HCT116 (cell line): ENCODE data around the gene AGK. TPM values are rescaled to one million over a fixed set of nuclear protein-coding genes. Genes with fewer than 3 reads are reported as not detected.
A peak's percentile ranks its signal among the peaks of the same experiment; 100 is the strongest.

Source experiments
- ATAC-seq: fragments of 200-7000 bp; cut with Tn5 transposase; 2 replicates; pipeline ENCODE4 v1.9.1; 2020; ENCODE audit warnings: mild to moderate bottlenecking, moderate library complexity
- BruUV-seq: library from RNA; stranded (reverse); fragments of 400-500 nt; replicated peaks from 2 replicates; lab custom pipeline; 2021; lab: Mats Ljungman, UMichigan
- CTCF ChIA-PET: fragments of 300-600 bp; sonication (Branson Sonifier 250); formaldehyde crosslinking; loops from one replicate; lab custom pipeline; 2021; ENCODE audit warnings: antibody characterized with exemption; lab: Charles Lee
- POLR2A ChIA-PET: fragments of 300-600, 350-600 bp; sonication (Branson Sonifier 250); formaldehyde crosslinking; loops from one replicate; lab custom pipeline; 2021; ENCODE audit warnings: antibody characterized with exemption; lab: Charles Lee
- RAD21 ChIA-PET, 2 experiments: fragments of 300-600 bp; sonication (Branson Sonifier 250); formaldehyde crosslinking; loops; one replicate each; lab custom pipeline; 2023; ENCODE audit warnings: low total read pairs in 2 of 2; ENCODE audit not compliant: uncharacterized antibody in 2 of 2, unreplicated experiment in 2 of 2, low non-redundant PET in 1 of 2; lab: Charles Lee
- DNase-seq: peaks from one replicate; pipeline ENCODE4 v3.0.0-alpha.2; 2010; ENCODE audit warnings: low read depth, low spot score
- H2AFZ ChIP-seq: fragments of 200-600 bp; shearing (Covaris generic), sonication (generic); 2 replicates; pipeline ENCODE4 v1.6.1; 2017; ENCODE audit warnings: low read depth, mixed run types, mixed read lengths, antibody characterized with exemption, low read length; ENCODE audit not compliant: poor library complexity, severe bottlenecking
- H3K27ac ChIP-seq: 2 replicates; pipeline ENCODE4 v1.5.1; 2012; ENCODE audit warnings: low read depth, low read length
- H3K27me3 ChIP-seq: fragments of 200-600 bp; sonication (generic); 2 replicates; pipeline ENCODE4 v1.6.1; 2016; ENCODE audit warnings: mixed run types, low read length, mixed read lengths; ENCODE audit not compliant: insufficient read depth
- H3K36me3 ChIP-seq, 2 experiments: fragments of 200-500 bp in 1 of 2; fragments of 200-600 bp in 1 of 2; sonication (Bioruptor generic) in 1 of 2; sonication (generic) in 1 of 2; 2 replicates each; pipeline versions ENCODE4 v1.5.1 to v1.6.1; 2014 to 2016; ENCODE audit warnings: low read length in 2 of 2, inconsistent platforms in 1 of 2, mixed read lengths in 1 of 2, mixed run types in 1 of 2; ENCODE audit not compliant: insufficient read depth in 2 of 2, control insufficient read depth in 1 of 2
- H3K4me1 ChIP-seq, 2 experiments: fragments of 200-600 bp in 1 of 2; sonication (generic) in 1 of 2; 2 replicates each; pipeline versions ENCODE4 v1.5.1 to v1.6.1; 2012 to 2017; ENCODE audit warnings: low read length in 2 of 2, inconsistent platforms in 1 of 2, mild to moderate bottlenecking in 1 of 2, mixed read lengths in 1 of 2, mixed run types in 1 of 2, moderate library complexity in 1 of 2; ENCODE audit not compliant: insufficient read depth in 2 of 2, control insufficient read depth in 1 of 2
- H3K4me2 ChIP-seq: fragments of 200-600 bp; sonication (generic); 2 replicates; pipeline ENCODE4 v1.6.1; 2017; ENCODE audit warnings: mixed run types, low read length, mixed read lengths
- H3K4me3 ChIP-seq, 2 experiments: fragments of 200-600 bp in 1 of 2; sonication (generic) in 1 of 2; replicated peaks in 1 of 2; 2 replicates each; pipeline ENCODE4 v1.5.1; 2011 to 2016; ENCODE audit warnings: low read length in 2 of 2, control low read depth in 1 of 2, low read depth in 1 of 2, mild to moderate bottlenecking in 1 of 2, mixed read lengths in 1 of 2, mixed run types in 1 of 2
- H3K79me2 ChIP-seq: fragments of 200-600 bp; sonication (generic); 2 replicates; pipeline ENCODE4 v1.6.1; 2017; ENCODE audit warnings: mild to moderate bottlenecking, mixed run types, low read length, moderate library complexity, mixed read lengths; ENCODE audit not compliant: insufficient read depth
- H3K9ac ChIP-seq: fragments of 200-600 bp; sonication (generic); 2 replicates; pipeline ENCODE4 v1.6.1; 2016; ENCODE audit warnings: low read length, mixed read lengths
- H3K9me2 ChIP-seq: fragments of 200-600 bp; sonication (generic), shearing (Covaris generic); 2 replicates; pipeline ENCODE4 v1.6.1; 2017; ENCODE audit warnings: mixed run types, mild to moderate bottlenecking, moderate library complexity; ENCODE audit not compliant: insufficient read depth
- H3K9me3 ChIP-seq, 2 experiments: fragments of 200-500 bp in 1 of 2; fragments of 200-600 bp in 1 of 2; sonication (Bioruptor generic) in 1 of 2; sonication (generic) in 1 of 2; 2 replicates each; pipeline ENCODE4 v1.6.1; 2014 to 2017; ENCODE audit warnings: low read length in 2 of 2, mixed read lengths in 2 of 2, inconsistent platforms in 1 of 2, low read depth in 1 of 2, mild to moderate bottlenecking in 1 of 2, mixed run types in 1 of 2, moderate library complexity in 1 of 2; ENCODE audit not compliant: control insufficient read depth in 1 of 2, insufficient read depth in 1 of 2
- H4K20me1 ChIP-seq: fragments of 200-600 bp; sonication (generic), shearing (Covaris generic); 2 replicates; pipeline ENCODE4 v1.6.1; 2017; ENCODE audit warnings: mixed run types, mild to moderate bottlenecking, moderate library complexity; ENCODE audit not compliant: insufficient read depth
- CBX3 ChIP-seq: IDR thresholded peaks from 2 replicates; pipeline ENCODE4 v1.6.1; 2012; ENCODE audit warnings: low read depth
- EZH2 ChIP-seq: fragments of 200-600 bp; sonication (generic); IDR thresholded peaks from 2 replicates; pipeline ENCODE4 v1.6.1; 2017; ENCODE audit warnings: antibody characterized with exemption, mixed run types
- JUND ChIP-seq: IDR thresholded peaks from 2 replicates; pipeline ENCODE4 v1.6.1; 2012
- MAX ChIP-seq: IDR thresholded peaks from 2 replicates; pipeline ENCODE4 v1.6.1; 2012
- POLR2AphosphoS5 ChIP-seq: IDR thresholded peaks from 2 replicates; pipeline ENCODE4 v1.6.1; 2011; ENCODE audit warnings: mild to moderate bottlenecking, low read depth, low read length, moderate library complexity
- REST ChIP-seq: IDR thresholded peaks from 2 replicates; pipeline ENCODE4 v1.6.1; 2012; ENCODE audit warnings: low read depth
- SIN3A ChIP-seq: IDR thresholded peaks from 2 replicates; pipeline ENCODE4 v1.6.1; 2012; ENCODE audit warnings: low read depth
- SP1 ChIP-seq: IDR thresholded peaks from 2 replicates; pipeline ENCODE4 v1.6.1; 2012; ENCODE audit warnings: low read depth
- TCF7L2 ChIP-seq: IDR thresholded peaks from 2 replicates; pipeline ENCODE4 v1.7.0; 2011; ENCODE audit warnings: borderline replicate concordance, inconsistent platforms; ENCODE audit not compliant: insufficient read depth, insufficient read length; ENCODE audit errors: extremely low read depth
- YY1 ChIP-seq: IDR thresholded peaks from 2 replicates; pipeline ENCODE4 v1.6.1; 2011; ENCODE audit warnings: low read length, low read depth, moderate library complexity, mild to moderate bottlenecking; ENCODE audit not compliant: insufficient replicate concordance; ENCODE audit errors: extremely low read depth
- ZBTB33 ChIP-seq: IDR thresholded peaks from 2 replicates; pipeline ENCODE4 v1.6.1; 2011; ENCODE audit warnings: mild to moderate bottlenecking, low read length, moderate library complexity; ENCODE audit not compliant: insufficient replicate concordance; ENCODE audit errors: extremely low read depth
- intact Hi-C: fragments of 100-400 bp; cut with micrococcal nuclease; formaldehyde crosslinking; loops from 2 replicates; pipeline ENCODE4 v1.10.0; 2022
- total RNA-seq: library from RNA; stranded (reverse); gene quantifications from one replicate; pipeline ENCODE4 v1.2.1, GENCODE V29; 2021; ENCODE audit not compliant: unreplicated experiment

Gene AGK
- total RNA-seq, 1 experiment from 2014 or later, result 36.3 TPM

- no peaks in the 10 kb centered on the region for H4K20me1 ChIP-seq
- peaks cover 0 to 26% of the 10 kb centered on the region in 2 experiments; a peak in 1 of 4 replicates for H3K36me3 ChIP-seq
- BruUV-seq, result no TSS peak
- no peak overlapping the region for H2AFZ ChIP-seq
- RAD21 ChIA-PET, result no interaction called here
- peaks cover 6% of the 10 kb centered on the region for H3K79me2 ChIP-seq
- H3K9ac ChIP-seq, result no peak overlapping the region
- TF ChIP-seq POLR2AphosphoS5 (no peak), JUND (no peak), MAX (no peak), TCF7L2 (no peak), ZBTB33 (no peak)
- TF ChIP-seq, all 23 proteins: peak for 0
- DNase-seq (no peak), ATAC-seq (no peak)
- Histone ChIP-seq H3K9me3 (no peaks in the 10 kb centered on the region), H3K4me2 (no peak overlapping the region), H3K27me3 (no peaks in the 10 kb centered on the region), H3K9me2 (no peaks in the 10 kb centered on the region), H3K4me3 (no peak overlapping the region), H3K27ac (no peak overlapping the region), H3K4me1 (no peaks in the 10 kb centered on the region)
- intact Hi-C loops, result no loop called here
- ChIA-PET POLR2A (no interaction called here), CTCF (no interaction called here)
Observed at GRCh38 chr7:141562972-141563371, 11.8 kb downstream of the AGK start.

- no peaks in the 10 kb centered on the region for H3K4me1 ChIP-seq
- DNase-seq (no peak), ATAC-seq (peak; percentile 75)
- intact Hi-C loops, result no loop called here
- peaks cover 0 to 26% of the 10 kb centered on the region in 2 experiments; a peak in 1 of 4 replicates for H3K36me3 ChIP-seq
- ChIA-PET RAD21 (no interaction called here), CTCF (no interaction called here), POLR2A (no interaction called here)
- no peaks in the 10 kb centered on the region for H3K27me3 ChIP-seq
- TF ChIP-seq CBX3 (no peak), SIN3A (no peak), YY1 (peak; percentile 51), SP1 (no peak), REST (no peak), EZH2 (no peak)
- no peak overlapping the region for H3K27ac ChIP-seq
- H3K9me3 ChIP-seq, result no peaks in the 10 kb centered on the region
- no peak overlapping the region for H2AFZ ChIP-seq
- no peaks in the 10 kb centered on the region for H3K9me2 ChIP-seq
- no peak overlapping the region for H3K9ac ChIP-seq
- no peak overlapping the region for H3K4me2 ChIP-seq
- no TSS peak for BruUV-seq
- no peaks in the 10 kb centered on the region for H4K20me1 ChIP-seq
- peaks cover 6% of the 10 kb centered on the region for H3K79me2 ChIP-seq
- no peak overlapping the region for H3K4me3 ChIP-seq
Observed at GRCh38 chr7:141563956-141564623, 12.9 kb downstream of the AGK start.
